ENCODE results near the gene MB.

MB gene

DNA sequence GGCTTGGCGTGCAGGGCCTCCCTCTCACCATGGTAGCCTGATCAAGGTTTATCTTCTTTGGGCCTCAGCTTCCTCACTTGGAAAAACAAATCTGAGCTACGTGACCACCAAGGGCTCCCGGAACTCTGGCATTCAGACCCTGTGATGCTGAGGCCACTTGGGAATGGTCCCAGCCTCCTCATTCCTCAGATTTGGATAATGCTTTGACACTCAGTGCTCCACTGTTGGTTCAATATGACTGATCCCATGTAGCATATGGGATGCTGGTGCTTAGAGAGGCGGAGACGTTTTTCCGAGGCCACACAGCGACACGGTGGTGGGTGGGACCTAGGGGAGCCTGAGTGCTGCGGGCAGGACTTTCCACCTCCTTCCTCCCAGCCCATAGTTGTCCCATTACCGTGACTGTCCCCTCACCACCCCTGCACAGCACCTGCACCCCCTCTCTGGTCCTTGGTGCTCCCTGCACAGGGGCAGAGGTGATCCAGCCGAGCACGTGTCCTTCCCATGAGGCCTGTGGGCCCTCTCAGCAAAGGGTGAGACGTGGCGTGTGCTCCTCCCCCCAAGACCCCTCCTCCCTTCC is 23.1 kb downstream of the MB start:
- in situ Hi-C loops (cut with MboI; ENCODE audit: low pct_unique_long_range_greater_than_20kb, low sequenced_read_pairs, unreplicated experiment), result no loop called here
- DNase-seq (ENCODE audit: low spot score), result no peak
- TF ChIP-seq, protein P1, sequence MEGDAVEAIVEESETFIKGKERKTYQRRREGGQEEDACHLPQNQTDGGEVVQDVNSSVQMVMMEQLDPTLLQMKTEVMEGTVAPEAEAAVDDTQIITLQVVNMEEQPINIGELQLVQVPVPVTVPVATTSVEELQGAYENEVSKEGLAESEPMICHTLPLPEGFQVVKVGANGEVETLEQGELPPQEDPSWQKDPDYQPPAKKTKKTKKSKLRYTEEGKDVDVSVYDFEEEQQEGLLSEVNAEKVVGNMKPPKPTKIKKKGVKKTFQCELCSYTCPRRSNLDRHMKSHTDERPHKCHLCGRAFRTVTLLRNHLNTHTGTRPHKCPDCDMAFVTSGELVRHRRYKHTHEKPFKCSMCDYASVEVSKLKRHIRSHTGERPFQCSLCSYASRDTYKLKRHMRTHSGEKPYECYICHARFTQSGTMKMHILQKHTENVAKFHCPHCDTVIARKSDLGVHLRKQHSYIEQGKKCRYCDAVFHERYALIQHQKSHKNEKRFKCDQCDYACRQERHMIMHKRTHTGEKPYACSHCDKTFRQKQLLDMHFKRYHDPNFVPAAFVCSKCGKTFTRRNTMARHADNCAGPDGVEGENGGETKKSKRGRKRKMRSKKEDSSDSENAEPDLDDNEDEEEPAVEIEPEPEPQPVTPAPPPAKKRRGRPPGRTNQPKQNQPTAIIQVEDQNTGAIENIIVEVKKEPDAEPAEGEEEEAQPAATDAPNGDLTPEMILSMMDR (IDR thresholded peaks at IDR 0.05; ENCODE audit: extremely low read depth, insufficient read depth, missing control alignments), result no peak

DNA sequence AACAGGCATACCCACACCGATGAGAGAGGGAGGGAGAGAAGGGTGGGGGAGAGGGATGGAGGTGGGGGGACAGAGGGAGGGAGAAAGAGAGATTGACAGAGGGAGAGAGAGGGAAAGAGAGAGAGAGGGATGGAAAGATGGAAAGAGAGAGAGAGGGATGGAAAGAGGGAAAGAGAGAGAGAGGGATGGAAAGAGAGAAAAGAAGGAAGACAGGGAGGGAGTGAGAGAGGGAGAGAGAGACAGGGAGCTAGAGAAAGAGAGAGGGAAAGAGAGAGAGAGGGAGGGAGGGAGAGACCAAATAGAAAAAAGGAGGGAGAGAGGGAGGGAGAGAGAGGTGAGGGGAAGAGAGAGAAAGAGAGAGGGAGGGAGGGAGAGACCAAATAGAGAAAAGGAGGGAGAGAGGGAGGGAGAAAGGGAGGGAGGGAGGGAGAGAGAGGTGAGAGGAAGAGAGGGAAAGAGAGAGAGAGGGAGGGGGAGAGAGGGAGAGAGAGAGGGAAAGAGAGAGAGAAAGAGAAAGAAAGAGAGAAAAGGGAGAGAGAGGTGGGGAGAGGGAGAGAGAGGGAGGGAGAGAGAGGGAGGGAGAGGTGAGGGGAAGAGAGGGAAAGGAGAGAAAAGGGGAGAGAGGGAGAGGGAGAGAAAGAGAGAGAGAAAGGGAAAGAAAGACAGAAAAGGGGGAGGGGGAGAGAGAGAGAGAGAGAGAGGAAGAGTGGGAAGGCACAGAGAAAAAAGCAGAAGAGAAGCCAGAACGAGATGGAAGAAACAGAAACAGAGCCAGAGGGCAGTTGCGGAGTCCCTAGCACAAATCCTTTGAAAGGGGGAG is 23.8 kb downstream of the MB start:
- in situ Hi-C loops (cut with MboI; ENCODE audit: low pct_unique_long_range_greater_than_20kb, low sequenced_read_pairs, unreplicated experiment), result no loop called here
- TF ChIP-seq, protein P1 (IDR thresholded peaks at IDR 0.05; ENCODE audit: extremely low read depth, insufficient read depth, missing control alignments), result no peak
- DNase-seq (ENCODE audit: low spot score), result no peak

DNA sequence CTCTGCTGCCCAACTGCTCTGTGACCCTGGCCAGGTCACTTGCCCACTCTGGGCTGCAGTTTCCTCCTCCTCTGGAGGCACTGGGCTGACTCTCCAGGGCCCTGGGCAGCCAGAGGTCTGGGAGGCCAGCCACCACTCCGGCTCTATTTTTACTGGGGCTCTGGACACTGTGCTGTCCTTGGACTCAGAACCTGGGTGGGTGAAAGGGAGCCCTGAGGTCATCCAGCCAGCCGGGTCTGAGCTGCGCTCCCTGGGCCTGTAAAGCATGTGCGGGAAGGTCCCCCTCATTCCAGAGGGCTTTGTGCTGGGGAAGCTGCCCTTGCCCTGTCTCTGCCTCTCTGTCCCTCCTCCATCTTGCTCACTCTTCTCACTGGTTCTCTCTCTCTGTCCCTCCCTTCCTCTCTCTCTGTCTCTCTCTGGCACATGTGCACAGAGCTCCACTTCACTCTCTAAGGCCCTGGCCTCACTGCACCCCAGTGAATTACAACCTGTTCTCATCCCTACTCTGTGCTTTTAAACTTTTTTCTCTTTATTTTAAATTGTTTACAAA is 24.6 kb downstream of the MB start:
- DNase-seq (ENCODE audit: low spot score), result no peak
- TF ChIP-seq, protein P1 (IDR thresholded peaks at IDR 0.05; ENCODE audit: extremely low read depth, insufficient read depth, missing control alignments), result no peak
- in situ Hi-C loops (cut with MboI; ENCODE audit: low pct_unique_long_range_greater_than_20kb, low sequenced_read_pairs, unreplicated experiment), result no loop called here

DNA sequence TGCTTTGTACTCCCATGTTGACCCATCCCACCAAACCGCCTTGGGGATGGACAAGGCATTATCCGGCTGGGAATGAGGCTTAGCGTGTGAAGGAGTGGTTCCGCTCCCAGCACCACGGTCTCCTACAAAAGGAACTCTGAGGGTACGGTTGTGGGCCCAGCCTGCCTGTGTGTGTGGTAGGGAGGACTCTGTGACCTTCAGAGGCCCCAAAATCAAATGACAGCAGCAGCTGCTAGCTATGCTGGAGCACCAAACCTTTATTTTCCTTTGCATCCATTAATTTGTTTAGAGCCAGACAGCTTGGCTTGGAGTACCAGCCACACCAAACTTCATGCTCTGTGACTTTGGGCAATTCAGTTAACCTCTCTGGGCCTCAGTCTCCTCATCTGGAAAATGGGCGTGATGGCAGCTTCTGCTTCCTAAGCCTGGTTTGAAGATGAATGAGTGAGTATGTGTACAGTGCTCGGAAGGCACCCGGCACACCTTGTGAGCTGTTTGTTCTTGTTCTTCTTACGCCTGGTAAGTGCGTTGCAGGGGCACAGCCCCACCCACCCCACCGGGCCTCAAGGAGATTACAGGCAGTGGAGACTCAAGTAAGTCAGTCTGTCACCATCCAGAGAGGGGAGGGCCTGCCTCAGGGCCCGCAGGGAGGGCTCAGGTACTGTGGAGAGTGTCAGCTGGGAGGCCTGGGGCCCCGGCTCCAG is 25.3 kb downstream of the MB start:
- in situ Hi-C loops (cut with MboI; ENCODE audit: low pct_unique_long_range_greater_than_20kb, low sequenced_read_pairs, unreplicated experiment), result no loop called here
- TF ChIP-seq, protein P1 (IDR thresholded peaks at IDR 0.05; ENCODE audit: extremely low read depth, insufficient read depth, missing control alignments), result no peak

DNA sequence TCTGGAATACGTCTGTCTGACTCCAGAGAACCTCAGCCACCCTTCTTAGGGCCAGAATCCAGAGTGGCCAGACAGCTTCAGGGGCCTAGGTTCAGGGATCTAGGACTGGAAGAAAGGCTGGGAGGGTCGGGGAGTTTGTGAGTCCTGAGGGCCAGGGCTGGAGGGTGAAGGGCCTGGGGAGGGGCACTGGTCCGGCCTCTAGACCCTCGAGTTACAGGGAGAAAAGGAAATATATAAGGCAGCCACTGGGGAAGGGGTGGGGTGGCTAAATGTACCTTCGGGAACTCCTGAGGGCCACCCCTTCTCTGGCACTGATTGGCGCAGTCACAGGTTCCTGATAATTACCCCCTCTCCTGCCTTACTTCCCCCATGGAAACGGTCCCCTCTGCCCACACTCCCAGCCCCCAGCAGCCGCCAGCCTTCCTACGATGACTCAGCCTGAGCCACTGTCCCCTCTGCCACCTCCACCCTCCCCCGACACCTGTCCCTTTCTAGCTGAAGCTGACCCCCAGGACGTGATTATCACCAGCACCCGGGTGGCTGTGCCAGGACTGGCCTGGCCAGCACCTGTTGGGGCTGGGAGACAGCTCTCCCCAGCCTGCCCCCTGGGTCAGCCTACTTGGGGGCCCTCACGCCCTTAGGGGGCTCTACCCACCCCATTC is 26.4 kb downstream of the MB start:
- in situ Hi-C loops (cut with MboI; ENCODE audit: low pct_unique_long_range_greater_than_20kb, low sequenced_read_pairs, unreplicated experiment), result no loop called here
- no peak for DNase-seq (ENCODE audit: low spot score)
- TF ChIP-seq, protein P1 (IDR thresholded peaks at IDR 0.05; ENCODE audit: extremely low read depth, insufficient read depth, missing control alignments), result no peak

More for the DNA sequence above, 25.3 kb downstream of the MB start:
- DNase-seq (ENCODE audit: low spot score), result no peak

DNA sequence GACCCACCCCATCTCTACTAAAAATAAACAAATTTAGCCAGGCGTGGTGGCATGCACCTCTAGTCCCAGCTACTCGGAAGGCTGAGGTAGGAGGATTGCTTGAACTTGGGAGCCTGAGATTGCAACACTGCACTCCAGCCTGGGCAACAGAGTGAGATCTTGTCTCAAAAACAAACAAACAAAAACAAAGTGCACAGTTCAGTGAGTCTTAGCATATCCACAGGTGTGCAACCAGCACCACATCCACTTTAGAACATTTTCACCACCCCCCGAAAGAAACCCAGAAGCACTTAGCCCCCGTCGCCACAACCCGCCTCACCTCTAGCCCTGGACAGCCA is 27.4 kb downstream of the MB start:
- TF ChIP-seq, protein P1 (IDR thresholded peaks at IDR 0.05; ENCODE audit: extremely low read depth, insufficient read depth, missing control alignments), result no peak
- in situ Hi-C loops (cut with MboI; ENCODE audit: low pct_unique_long_range_greater_than_20kb, low sequenced_read_pairs, unreplicated experiment), result loop anchor here (10.0 kb wide), 2 partner anchors 165 to 235 kb away; no protein-coding TSS in a partner anchor
- no peak for DNase-seq (ENCODE audit: low spot score)
